ENCODE data around the gene SLC22A13. TPM values are rescaled to one million over a fixed set of nuclear protein-coding genes. Genes with fewer than 3 reads are reported as not detected.

The SLC22A13 gene
- total and polyA plus RNA-seq, 4 donors: 0.10 to 0.50 (median 0.41) TPM

GRCh38 chr3:38274864-38275649, 9.4 kb downstream of the SLC22A13 start:
- no peak overlapping the region for H3K27ac ChIP-seq (ENCODE audit: low read depth, low read length)
- no peak for DNase-seq (ENCODE audit: low read depth in 4 of 6, low spot score in 6 of 6)
- no peaks in the 10 kb centered on the region for H3K4me1 ChIP-seq (ENCODE audit: control insufficient read depth, insufficient read depth, low read length)
- H3K36me3 ChIP-seq (ENCODE audit: control insufficient read depth, insufficient read depth, low read length): peaks cover 31% of the 10 kb centered on the region
- H3K4me3 ChIP-seq (ENCODE audit: low read depth, low read length): no peak overlapping the region
- H3K27me3 ChIP-seq (ENCODE audit: control insufficient read depth, insufficient read depth, low read length): no peaks in the 10 kb centered on the region
- 94% methylated on average over 20 of the region's 21 CpGs for WGBS (ENCODE audit: insufficient coverage)
- no peaks in the 10 kb centered on the region for H3K9me3 ChIP-seq (ENCODE audit: control insufficient read depth, insufficient read depth, low read length)

GRCh38 chr3:38275658-38276057, 10.0 kb downstream of the SLC22A13 start:
- WGBS (ENCODE audit: insufficient coverage): 93% methylated on average over 5 of the region's 8 CpGs
- peaks cover 31% of the 10 kb centered on the region for H3K36me3 ChIP-seq (ENCODE audit: control insufficient read depth, insufficient read depth, low read length)
- DNase-seq (ENCODE audit: low read depth in 4 of 6, low spot score in 6 of 6): no peak
- H3K27me3 ChIP-seq (ENCODE audit: control insufficient read depth, insufficient read depth, low read length): no peaks in the 10 kb centered on the region
- H3K9me3 ChIP-seq (ENCODE audit: control insufficient read depth, insufficient read depth, low read length): no peaks in the 10 kb centered on the region
- no peak overlapping the region for H3K4me3 ChIP-seq (ENCODE audit: low read depth, low read length)
- H3K4me1 ChIP-seq (ENCODE audit: control insufficient read depth, insufficient read depth, low read length): no peaks in the 10 kb centered on the region
- no peak overlapping the region for H3K27ac ChIP-seq (ENCODE audit: low read depth, low read length)

GRCh38 chr3:38276081-38276916, 10.7 kb downstream of the SLC22A13 start:
- Histone ChIP-seq H3K27me3 (ENCODE audit: control insufficient read depth, insufficient read depth, low read length) (no peaks in the 10 kb centered on the region), H3K4me3 (ENCODE audit: low read depth, low read length) (no peak overlapping the region), H3K36me3 (ENCODE audit: control insufficient read depth, insufficient read depth, low read length) (peaks cover 31% of the 10 kb centered on the region), H3K27ac (ENCODE audit: low read depth, low read length) (no peak overlapping the region), H3K4me1 (ENCODE audit: control insufficient read depth, insufficient read depth, low read length) (no peaks in the 10 kb centered on the region), H3K9me3 (ENCODE audit: control insufficient read depth, insufficient read depth, low read length) (no peaks in the 10 kb centered on the region)
- WGBS (ENCODE audit: insufficient coverage): 94% methylated on average over 12 of the region's 13 CpGs
- DNase-seq (ENCODE audit: low read depth in 4 of 6, low spot score in 6 of 6): no peak

- no peaks in the 10 kb centered on the region for H3K9me3 ChIP-seq (ENCODE audit: control insufficient read depth, insufficient read depth, low read length)
- no peak overlapping the region for H3K4me3 ChIP-seq (ENCODE audit: low read depth, low read length)
- 93% methylated on average over 11 of the region's 13 CpGs for WGBS (ENCODE audit: insufficient coverage)
- H3K27me3 ChIP-seq (ENCODE audit: control insufficient read depth, insufficient read depth, low read length): no peaks in the 10 kb centered on the region
- peaks cover 31% of the 10 kb centered on the region for H3K36me3 ChIP-seq (ENCODE audit: control insufficient read depth, insufficient read depth, low read length)
- no peaks in the 10 kb centered on the region for H3K4me1 ChIP-seq (ENCODE audit: control insufficient read depth, insufficient read depth, low read length)
- no peak overlapping the region for H3K27ac ChIP-seq (ENCODE audit: low read depth, low read length)
- no peak for DNase-seq (ENCODE audit: low read depth in 4 of 6, low spot score in 6 of 6)
Measured at GRCh38 chr3:38276917-38277630, 11.5 kb downstream of the SLC22A13 start.

- H3K27me3 ChIP-seq (ENCODE audit: control insufficient read depth, insufficient read depth, low read length): no peaks in the 10 kb centered on the region
- no peaks in the 10 kb centered on the region for H3K9me3 ChIP-seq (ENCODE audit: control insufficient read depth, insufficient read depth, low read length)
- H3K4me3 ChIP-seq (ENCODE audit: low read depth, low read length): no peak overlapping the region
- H3K36me3 ChIP-seq (ENCODE audit: control insufficient read depth, insufficient read depth, low read length): peaks cover 31% of the 10 kb centered on the region
- no peak overlapping the region for H3K27ac ChIP-seq (ENCODE audit: low read depth, low read length)
- 90% methylated on average over 5 of the region's 5 CpGs for WGBS (ENCODE audit: insufficient coverage)
- H3K4me1 ChIP-seq (ENCODE audit: control insufficient read depth, insufficient read depth, low read length): no peaks in the 10 kb centered on the region
- no peak for DNase-seq (ENCODE audit: low read depth in 4 of 6, low spot score in 6 of 6)
Measured at GRCh38 chr3:38278841-38279240, 13.2 kb downstream of the SLC22A13 start.

GRCh38 chr3:38281895-38282686, 16.5 kb downstream of the SLC22A13 start, which contains the start of gene SLC22A14:
SLC22A14 (plus strand) TSS chr3:38282294; CDS start chr3:38306027, 23,733 bp downstream.
- no peak for DNase-seq (ENCODE audit: low read depth in 4 of 6, low spot score in 6 of 6)
- no peaks in the 10 kb centered on the region for H3K27me3 ChIP-seq (ENCODE audit: control insufficient read depth, insufficient read depth, low read length)
- no peaks in the 10 kb centered on the region for H3K9me3 ChIP-seq (ENCODE audit: control insufficient read depth, insufficient read depth, low read length)
- WGBS (ENCODE audit: insufficient coverage): 82% methylated on average over 14 of the region's 14 CpGs
- H3K4me1 ChIP-seq (ENCODE audit: control insufficient read depth, insufficient read depth, low read length): no peaks in the 10 kb centered on the region
- peaks cover under 1% of the 10 kb centered on the region for H3K36me3 ChIP-seq (ENCODE audit: control insufficient read depth, insufficient read depth, low read length)
- no peak within 1 kb of the TSS for H3K27ac ChIP-seq (ENCODE audit: low read depth, low read length)
- H3K4me3 ChIP-seq (ENCODE audit: low read depth, low read length): no peak within 1 kb of the TSS

- Histone ChIP-seq H3K27me3 (ENCODE audit: control insufficient read depth, insufficient read depth, low read length) (no peaks in the 10 kb centered on the region), H3K9me3 (ENCODE audit: control insufficient read depth, insufficient read depth, low read length) (no peaks in the 10 kb centered on the region), H3K4me3 (ENCODE audit: low read depth, low read length) (no peak overlapping the region), H3K4me1 (ENCODE audit: control insufficient read depth, insufficient read depth, low read length) (no peaks in the 10 kb centered on the region), H3K27ac (ENCODE audit: low read depth, low read length) (no peak overlapping the region), H3K36me3 (ENCODE audit: control insufficient read depth, insufficient read depth, low read length) (no peaks in the 10 kb centered on the region)
- DNase-seq (ENCODE audit: low read depth in 4 of 6, low spot score in 6 of 6): peak in 1 of 6 donors; percentile 35
- 71% methylated on average over 8 of the region's 16 CpGs for WGBS (ENCODE audit: insufficient coverage)
Measured at GRCh38 chr3:38283810-38284755, 18.5 kb downstream of the SLC22A13 start.

GRCh38 chr3:38284756-38285150, 19.1 kb downstream of the SLC22A13 start:
- DNase-seq (ENCODE audit: low read depth in 4 of 6, low spot score in 6 of 6): no peak
- Histone ChIP-seq H3K36me3 (ENCODE audit: control insufficient read depth, insufficient read depth, low read length) (no peaks in the 10 kb centered on the region), H3K4me1 (ENCODE audit: control insufficient read depth, insufficient read depth, low read length) (no peaks in the 10 kb centered on the region), H3K27me3 (ENCODE audit: control insufficient read depth, insufficient read depth, low read length) (no peaks in the 10 kb centered on the region), H3K27ac (ENCODE audit: low read depth, low read length) (no peak overlapping the region), H3K4me3 (ENCODE audit: low read depth, low read length) (no peak overlapping the region), H3K9me3 (ENCODE audit: control insufficient read depth, insufficient read depth, low read length) (no peaks in the 10 kb centered on the region)
- WGBS (ENCODE audit: insufficient coverage): no CpG with 5 or more reads among the region's 6 CpGs

Measured in spinal cord (tissue), 10 donors.